ENCODE data around the gene BMERB1.
"Not testable (repeated sequence)": the region's sequence is repeated elsewhere in the genome, so short reads cannot be mapped to it uniquely, and the experiment has no call there.

The BMERB1 gene

DNA sequence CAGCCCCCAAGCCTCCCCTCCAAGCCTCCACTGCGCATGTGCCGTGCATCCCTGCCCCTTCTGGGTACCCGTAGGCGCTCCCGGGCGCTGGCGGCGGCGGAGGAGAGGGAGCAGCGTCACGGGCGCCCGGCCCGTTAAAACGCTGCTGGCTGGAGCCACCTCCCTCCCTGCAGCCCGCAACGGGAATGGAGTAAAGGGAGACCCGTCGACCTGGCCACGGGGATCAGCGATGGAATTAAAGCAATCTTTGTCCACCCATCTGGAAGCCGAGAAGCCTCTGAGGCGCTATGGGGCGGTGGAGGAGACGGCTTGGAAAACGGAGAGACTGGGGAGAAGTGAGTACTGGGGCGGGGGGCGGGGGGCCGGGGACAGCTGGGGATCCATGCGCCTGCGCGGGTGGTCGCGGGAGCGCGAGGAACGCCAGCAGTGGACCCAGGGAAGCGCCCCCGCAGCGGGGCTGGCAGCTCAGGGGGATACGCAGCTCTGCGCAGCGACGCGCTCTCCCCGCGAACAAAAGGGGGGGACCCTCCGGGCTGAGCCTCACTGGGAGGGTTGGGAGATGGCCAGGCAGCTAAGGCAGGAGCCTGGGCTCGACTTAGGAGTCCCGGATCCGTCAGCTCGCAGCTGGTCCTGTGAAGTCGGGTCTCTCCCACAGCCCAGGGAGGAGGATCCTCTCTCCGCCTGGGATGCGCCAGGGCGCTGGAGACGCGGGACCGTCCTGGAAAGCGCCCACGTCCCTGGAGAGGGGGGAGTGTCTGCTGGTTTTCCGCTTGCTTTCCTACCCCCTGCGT, at the start of gene BMERB1:
BMERB1 (plus strand) TSS at position 164 of the 791 bp plus-strand sequence; CDS start at position 230, 66 bp downstream.
- DNase-seq: peak; percentile 84

DNA sequence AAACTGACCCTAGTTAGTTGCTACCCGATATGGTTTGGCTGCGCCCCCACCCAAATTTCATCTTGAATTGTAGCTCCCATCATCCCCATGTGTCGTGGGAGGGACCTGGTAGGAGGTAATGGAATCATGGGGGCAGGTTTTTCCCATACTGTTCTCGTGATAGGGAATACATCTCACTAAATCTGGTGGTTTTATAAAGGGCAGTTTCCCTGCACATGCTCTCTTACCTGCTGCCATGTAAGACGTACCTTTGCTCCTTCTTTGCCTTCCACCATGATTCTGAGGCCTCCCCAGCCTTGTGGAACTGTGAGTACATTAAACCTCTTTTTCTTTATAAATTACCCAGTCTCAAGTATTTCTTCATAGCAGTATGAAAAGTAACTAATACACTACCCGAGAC, 46.3 kb upstream of the BMERB1 start:
- not testable (repeated sequence) for DNase-seq

DNA sequence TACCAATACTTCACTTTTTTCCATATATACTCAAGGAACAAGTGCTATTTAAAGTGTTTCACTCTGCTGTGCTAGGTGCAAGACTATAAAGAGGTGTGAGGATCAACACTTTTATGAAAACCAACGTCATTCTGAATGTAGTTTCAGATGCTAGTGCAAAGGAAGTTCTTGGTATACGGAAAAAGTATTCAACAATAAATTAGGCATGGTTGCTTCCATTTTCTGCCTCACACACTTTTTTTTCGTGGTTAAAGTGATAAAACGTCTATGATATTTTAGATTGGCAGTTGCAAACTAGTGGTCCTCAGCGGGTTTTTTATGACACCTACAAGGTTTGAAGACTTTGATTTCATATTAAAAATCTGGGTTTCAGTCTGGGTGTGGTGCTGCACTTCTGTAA, 44.5 kb upstream of the BMERB1 start:
- DNase-seq: not testable (repeated sequence)

DNA sequence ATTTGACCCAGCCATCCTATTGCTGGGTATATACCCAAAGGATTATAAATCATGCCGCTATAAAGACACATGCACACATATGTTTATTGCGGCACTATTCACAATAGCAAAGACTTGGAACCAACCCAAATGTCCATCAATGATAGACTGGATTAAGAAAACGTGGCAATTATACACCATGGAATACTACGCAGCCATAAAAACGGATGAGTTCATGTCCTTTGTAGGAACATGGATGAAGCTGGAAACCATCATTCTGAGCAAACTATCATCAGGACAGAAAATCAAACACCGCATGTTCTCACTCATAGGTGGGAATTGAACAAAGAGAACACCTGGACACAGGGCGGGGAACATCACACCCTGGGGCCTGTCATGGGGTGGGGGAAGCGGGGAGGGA, 41.4 kb upstream of the BMERB1 start:
- not testable (repeated sequence) for DNase-seq

DNA sequence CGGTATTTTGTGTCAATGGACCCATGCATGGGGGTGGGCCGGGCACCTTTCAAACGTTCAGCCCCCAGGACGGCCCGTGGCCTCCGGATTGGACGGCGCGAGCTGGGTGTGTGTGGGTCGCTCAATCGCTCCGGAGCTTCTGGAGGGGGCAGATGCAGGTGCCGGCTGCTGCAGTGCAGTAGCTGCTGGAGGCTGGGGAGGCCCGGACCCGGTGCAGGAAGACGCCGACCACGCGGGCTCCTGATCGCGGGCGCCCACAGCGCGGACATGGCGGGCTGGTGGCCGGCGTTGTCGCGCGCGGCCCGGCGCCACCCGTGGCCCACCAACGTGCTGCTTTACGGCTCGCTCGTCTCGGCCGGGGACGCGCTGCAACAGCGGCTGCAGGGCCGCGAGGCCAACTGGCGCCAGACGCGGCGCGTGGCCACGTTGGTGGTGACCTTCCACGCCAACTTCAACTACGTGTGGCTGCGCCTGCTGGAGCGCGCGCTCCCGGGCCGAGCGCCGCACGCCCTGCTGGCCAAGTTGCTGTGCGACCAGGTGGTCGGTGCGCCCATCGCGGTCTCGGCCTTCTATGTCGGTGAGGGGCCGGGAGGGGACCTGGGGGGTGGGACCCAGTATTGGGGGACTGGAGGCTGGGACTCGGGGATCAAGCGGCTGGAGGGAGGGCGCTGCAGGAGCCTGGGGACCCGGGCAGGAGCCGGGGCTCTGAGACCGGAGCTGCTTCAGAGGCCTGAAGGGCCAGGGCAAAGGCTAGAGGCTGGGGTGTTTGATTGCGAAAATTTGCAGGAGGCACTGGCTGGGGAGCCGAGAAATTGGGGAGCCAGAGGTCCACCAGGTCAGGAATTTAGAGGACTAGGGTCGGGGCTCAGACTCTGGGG, 38.5 kb upstream of the BMERB1 start, which contains the start of gene MPV17L:
MPV17L (plus strand) TSS at position 124 of the 878 bp plus-strand sequence; CDS start at position 268, 144 bp downstream.
- not testable (repeated sequence) for DNase-seq

DNA sequence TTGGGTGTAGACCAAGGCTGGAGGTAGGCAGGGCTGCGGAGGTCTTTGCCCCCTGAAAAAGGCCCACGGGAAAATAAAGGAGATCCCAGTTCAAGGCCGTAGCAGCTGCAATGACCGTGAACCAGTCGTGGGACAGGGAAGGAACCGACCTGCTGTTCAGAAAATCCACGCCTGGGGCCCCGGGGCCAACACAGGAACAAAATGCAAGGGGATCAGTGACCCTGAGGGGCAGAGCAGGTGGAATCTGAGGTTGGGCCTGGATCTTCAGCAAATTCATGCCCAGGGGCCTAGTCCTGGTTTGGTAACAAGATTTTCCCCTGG, 37.9 kb upstream of the BMERB1 start:
- not testable (repeated sequence) for DNase-seq

DNA sequence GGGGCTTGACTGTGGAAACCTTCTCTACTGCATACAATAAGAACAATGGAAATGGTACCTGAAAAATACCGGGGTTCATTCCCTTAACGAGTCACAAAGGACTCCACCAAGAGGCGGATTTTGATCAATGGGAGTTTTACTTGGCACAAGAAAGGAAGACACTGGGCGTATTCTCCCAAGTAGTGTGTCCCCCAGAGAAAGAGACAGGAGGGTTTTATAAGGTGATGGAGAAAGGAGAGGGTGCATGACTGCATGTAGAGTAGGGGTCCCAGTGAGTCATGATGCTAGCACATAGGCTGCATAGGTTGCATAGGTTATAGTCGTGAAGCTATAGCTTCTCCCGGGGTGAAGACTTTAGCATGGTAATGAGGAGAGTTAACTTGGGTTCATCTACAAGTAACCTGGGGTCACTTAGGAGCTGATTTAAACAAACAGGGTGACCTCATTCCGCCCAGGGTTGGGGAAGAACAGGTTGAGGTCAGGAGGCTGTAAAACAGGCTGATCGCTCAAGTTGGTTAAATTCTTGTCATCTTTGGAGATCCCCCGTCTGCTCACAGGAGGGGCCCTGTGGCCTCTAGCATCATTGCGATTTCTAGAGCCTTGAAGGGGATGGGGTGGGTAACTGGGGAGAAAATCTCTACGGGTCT, 37.3 kb upstream of the BMERB1 start:
- no peak for DNase-seq

DNA sequence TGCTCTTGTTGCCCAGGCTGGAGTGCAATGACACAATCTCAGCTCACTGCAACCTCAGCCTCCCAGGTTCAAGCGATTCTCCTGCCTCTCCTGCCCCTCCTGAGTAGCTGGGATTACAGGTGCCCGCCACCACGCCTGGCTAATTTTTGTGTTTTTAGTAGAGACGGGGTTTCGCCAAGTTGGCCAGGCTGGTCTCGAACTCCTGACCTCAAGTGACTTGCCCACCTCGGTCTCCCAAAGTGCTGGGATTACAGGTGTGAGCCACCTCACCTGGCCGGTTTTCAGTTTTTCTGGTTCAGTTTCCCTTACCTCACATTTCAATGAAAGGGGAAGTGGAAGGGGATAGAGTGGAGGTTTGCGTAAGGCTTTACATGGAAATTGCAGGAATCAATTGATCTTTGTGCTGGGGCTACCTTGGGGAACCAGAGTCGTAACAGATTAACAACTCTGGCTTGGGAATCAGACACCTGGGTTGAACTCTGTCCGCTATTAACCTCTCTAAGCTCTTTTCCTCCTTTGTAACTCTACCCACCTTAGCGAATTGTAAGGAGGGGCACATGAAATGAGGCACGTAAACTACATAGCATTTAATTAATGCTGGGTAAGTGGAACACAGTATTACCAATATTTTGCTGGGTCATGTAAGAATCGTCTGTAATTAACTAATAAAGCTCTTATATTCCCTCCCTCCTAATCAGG, 35.6 kb upstream of the BMERB1 start:
- DNase-seq: no peak

DNA sequence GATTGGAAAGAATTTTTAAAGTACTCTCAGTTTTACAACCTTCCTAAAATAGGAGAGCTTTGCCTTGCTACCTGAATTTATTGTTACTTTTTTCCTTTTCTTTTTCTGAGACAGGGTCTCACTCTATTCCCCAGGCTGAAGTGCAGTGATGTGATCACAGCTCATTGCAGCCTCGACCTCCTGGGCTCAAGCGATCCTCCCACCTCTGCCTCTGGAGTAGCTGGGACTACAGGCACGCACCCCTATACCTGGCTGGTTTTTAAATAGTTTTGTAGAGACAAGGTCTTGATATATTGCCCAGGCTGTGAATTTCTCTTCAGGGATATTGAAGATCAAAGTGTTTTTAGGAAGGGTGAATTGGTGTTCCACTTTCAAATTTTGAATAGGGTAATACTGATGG, 35.1 kb upstream of the BMERB1 start:
- DNase-seq: no peak

DNA sequence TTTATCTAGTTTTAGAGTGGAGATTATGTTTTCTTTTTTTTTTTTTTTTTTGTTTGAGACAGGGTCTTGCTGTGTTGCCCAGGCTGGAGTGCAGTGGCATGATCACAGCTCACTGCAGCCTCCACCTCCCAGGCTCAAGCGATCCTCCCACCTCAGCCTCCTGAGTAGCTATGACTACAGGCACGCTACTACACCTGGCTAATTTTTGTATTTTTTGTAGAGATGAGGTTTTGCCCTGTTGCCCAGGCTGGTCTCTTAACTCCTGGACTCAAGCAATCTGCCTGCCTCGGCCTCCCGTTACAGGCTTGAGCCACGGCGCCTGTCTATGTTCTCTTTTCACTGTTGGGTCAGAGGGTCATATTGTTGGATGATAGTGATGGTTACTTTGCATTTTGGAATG, 34.1 kb upstream of the BMERB1 start:
- not testable (repeated sequence) for DNase-seq

DNA sequence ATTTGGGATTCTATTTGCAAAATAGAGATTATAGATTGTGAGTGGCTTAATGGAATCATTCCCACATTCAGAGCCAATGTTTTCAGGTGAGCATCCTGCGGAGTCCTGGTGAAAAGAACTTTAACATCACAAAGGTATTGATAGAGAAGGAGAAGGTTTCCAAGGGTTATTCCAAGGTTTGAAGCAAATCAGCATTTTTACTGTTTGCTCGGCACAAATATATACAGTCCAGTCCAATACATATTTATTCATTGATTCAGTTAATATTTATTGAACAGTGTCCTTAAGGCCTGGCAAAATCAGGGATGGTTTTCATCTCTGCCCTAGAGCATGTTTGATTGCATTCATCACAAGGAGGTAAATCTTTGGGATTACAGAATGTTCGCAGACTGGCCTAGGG, 32.4 kb upstream of the BMERB1 start:
- no peak for DNase-seq

DNA sequence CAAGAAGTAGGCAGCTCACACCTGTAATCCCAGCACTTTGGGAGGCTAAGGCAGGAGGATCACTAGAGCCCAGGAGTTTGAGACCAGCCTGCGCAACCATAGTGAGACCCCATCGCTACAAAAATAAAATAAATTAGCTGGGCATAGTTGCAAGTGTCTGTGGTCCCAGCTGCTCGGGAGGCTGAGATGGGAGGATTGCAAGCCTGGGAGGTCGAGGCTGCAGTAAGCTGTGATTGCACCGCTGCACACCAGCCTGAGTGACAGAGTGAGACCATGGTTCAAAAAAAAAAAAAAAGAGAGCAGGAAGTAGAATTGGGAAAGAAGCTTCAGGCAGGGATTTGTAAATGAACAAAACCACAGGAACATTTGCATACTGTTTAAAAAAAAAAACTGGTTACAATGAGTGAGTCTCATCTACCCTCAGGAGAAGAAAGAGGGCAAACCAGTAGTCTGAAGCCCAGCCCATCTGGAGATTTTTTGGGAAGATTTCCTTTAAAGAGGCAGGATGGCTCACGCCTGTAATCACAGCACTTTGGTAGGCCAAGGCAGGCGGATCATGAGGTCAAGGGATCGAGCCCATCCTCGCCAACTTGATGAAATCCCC, 30.9 kb upstream of the BMERB1 start:
- no peak for DNase-seq

DNA sequence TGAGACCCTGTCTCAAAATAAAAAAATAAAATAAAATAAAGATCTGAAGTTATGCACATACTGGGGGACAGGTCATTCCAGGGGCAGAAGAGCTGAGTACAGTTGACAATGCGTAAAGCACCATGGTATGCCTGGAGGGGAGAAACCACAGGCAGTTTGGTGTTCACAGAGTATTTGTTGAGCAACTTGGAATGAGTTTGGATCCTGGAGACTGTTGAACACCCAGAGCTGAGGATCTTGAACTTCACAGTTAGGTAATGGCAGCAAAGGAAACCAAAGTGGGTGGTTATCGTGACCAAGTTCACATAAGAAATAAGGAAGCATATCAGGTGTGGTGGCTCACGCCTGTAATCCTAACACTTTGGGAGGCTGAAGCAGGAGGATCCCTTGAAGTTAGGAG, 30.3 kb upstream of the BMERB1 start:
- not testable (repeated sequence) for DNase-seq

DNA sequence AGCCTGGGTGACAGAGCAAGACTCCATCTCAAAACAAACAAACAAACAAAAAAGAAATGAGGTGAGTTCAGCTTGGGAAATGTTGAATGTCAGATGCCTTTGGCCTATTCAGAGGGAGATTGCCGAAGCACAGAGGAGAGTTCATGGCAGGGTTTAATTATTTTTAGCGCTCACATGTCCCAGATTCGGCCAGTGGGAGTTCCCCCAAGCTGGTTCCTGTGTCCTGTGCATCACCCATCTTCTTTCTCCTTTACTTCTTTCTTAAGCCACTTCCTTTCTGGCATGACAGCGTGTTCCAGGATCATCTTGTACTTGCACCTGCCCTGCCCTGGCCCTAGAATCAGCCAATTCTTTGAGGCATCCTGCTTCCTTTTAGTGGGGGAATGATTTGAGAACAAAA, 29.6 kb upstream of the BMERB1 start:
- no peak for DNase-seq

DNA sequence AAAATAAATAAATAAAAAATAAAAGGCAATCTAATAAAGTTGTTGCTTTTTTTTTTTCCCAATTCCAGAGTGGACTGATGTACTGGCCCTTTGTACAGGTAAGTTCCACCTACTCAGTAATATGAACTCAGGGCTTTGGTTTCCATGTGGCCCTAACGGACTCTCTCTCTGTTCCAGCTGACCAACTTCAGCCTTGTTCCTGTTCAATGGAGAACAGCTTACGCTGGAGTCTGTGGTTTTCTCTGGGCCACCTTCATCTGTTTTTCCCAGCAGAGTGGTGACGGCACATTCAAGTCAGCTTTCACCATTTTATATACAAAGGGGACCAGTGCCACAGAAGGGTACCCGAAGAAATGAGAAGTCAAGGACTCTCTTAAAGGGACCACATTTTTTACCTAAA, 26.6 kb upstream of the BMERB1 start:
- not testable (repeated sequence) for DNase-seq

DNA sequence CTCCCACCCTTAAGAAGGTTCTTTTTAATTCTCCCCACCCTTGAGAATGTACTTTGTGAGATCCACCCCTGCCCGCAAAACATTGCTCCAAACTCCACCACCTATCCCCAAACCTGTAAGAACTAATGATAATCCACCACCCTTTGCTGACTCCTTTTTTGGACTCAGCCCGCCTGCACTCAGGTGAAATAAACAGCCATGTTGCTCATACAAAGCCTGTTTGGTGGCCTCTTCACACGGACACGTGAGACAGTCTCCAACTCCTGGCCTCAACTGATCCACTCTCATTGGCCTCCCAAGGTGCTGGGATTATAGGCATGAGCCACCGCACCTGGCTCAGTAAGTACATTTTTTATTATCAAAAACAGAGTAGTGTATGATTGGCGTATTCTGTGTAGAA, 24.9 kb upstream of the BMERB1 start:
- DNase-seq: not testable (repeated sequence)

DNA sequence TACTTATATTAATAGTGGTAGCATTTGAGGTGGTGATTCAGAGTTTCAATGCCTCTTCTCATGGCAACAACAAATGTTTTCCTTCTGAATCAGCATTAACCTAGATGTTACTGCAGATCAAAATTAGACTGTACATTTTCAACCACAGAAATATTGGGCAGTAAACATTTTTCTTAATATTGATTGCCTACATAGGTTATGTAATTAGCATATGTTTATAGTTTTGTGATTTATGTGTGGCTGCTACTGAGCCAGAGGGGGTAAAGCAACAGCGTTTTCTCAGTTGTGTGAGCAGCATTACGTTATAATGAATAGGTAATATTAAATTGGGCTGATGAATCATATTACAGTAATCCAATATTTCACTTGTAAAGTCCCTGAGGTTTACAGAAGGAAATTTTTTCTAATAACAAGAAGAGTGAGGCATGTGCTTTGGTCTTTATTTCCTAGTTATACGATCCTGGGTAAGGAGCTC, 18.8 kb upstream of the BMERB1 start:
- peak; percentile 51 for DNase-seq

DNA sequence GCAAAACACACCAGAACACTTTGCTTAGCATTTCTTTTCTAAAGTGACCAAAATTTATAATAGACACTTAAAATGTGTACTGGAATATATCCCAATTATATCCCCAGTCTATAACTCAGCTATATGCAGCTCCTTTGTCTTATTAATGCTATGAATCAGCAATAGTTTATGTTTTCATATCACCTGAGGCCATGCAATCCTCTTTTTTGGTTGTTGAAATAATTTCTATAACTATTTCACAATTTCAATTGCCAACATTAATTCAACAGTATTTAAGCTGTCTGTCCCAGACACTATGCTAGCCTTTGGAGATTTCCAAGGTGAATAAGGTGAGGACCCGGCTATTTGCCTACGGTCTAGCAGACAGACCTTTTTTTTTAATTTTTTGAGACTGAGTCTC, 17.2 kb upstream of the BMERB1 start:
- DNase-seq: no peak

DNA sequence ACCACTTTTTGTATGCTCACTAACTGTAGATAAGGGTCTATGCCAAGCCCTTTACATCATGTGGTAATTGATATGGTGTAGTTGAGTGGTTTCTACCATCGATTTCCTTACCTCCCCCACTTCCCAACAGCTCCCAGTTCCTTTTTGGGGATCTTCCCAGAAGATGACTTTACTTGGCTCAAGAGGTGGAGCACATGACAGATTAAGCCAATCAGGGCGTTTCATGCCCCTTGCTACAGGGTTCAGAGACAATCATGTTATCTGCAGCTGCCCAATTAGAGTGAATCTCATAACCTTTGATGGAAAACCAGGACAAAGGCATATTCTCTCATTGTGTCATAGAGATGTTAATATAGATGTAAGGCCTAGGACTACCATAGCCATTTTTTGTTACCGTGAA, 16.2 kb upstream of the BMERB1 start:
- no peak for DNase-seq

DNA sequence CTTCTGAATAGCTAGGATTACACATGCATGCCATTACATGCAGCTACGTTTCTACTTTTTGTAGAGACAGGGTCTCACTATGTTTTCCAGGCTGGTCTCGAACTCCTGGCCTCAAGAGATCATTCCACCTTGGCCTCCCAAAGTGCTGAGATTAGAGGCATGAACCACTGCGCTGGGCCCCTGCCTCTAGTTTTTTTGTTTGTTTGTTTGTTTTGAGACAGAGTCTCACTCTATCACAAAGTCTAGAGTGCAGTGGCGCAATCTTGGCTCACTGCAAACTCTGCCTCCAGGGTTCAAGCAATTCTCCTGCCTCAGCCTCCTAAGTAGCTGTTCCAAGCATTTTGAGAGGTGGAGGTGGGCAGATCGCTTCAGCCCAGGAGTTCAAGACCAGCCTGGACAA, 12.7 kb upstream of the BMERB1 start:
- not testable (repeated sequence) for DNase-seq

DNA sequence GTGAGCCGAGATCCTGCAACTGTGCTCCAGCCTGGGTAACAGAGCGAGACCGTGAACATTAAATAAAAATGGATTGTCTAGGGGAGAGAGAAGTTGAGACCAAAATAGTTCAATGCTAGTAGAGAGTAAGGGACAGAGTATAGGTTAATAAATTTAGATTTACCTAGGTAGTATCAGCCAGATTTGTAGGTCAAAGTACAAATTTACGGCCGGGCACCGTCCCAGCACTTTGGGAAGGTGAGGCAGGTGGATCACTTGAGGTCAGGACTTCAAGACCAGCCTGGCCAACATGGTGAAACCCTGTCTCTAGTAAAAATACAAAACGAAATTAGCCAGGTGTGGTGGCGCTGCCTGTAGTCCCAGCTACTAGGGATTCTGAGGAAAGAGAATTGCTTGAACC, 12.2 kb upstream of the BMERB1 start:
- DNase-seq: no peak

DNA sequence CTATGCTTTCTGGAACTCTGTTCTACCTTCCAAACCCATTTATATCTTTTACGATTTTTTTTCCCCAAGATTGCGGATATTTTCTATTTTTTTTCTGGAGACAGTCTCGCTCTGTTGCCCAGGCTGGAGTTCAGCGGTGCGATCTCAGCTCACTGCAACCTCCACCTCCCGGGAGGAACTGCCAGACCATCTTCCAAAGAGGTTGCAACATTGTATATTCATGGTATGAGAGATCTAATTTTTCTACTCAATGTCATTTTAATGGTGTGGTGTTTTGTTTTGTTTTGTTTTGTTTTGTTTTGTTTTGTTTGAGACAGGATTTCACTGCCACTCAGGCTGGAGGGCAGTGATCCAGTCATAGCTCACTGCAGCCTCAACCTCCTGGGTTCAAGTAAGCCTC, 8.5 kb upstream of the BMERB1 start:
- no peak for DNase-seq

Measured in fibroblast of skin of right biceps (primary cell).